Keratinocyte (primary cell): ENCODE results near the gene C1QL3. TPM values are rescaled to one million over a fixed set of nuclear protein-coding genes. Genes with fewer than 3 reads are reported as not detected.
A peak's percentile ranks its signal among the peaks of the same experiment; 100 is the strongest.

Experiments used
- DNase-seq: peaks from one replicate; pipeline ENCODE4 v3.0.0-alpha.2; 2011; ENCODE audit warnings: low read depth, missing footprints, low spot score
- FAIRE-seq: peaks from 2 replicates; lab custom pipeline; 2011; peaks lifted over from hg19 to GRCh38; lab: Jason Lieb, UNC
- H2AFZ ChIP-seq: 2 replicates; pipeline ENCODE4 v1.6.0; 2012; ENCODE audit warnings: low read length, control low read depth, inconsistent platforms; ENCODE audit not compliant: control insufficient read depth
- H3K27ac ChIP-seq: 2 replicates; pipeline ENCODE4 v1.5.1; 2011; ENCODE audit warnings: low read length; ENCODE audit not compliant: control insufficient read depth, insufficient read depth
- H3K27me3 ChIP-seq: 3 replicates; pipeline ENCODE4 v1.6.0; 2011; ENCODE audit warnings: low read length; ENCODE audit not compliant: control insufficient read depth, insufficient read depth; ENCODE audit errors: extremely low read depth
- H3K36me3 ChIP-seq, 2 experiments: 2 replicates in 1 of 2; 3 replicates in 1 of 2; pipeline ENCODE4 v1.5.1; 2011; ENCODE audit warnings: low read length in 2 of 2, mild to moderate bottlenecking in 1 of 2; ENCODE audit not compliant: control insufficient read depth in 2 of 2, insufficient read depth in 2 of 2; ENCODE audit errors: extremely low read depth in 1 of 2
- H3K4me1 ChIP-seq: 3 replicates; pipeline ENCODE4 v1.5.1; 2011; ENCODE audit warnings: low read length; ENCODE audit not compliant: control insufficient read depth, insufficient read depth; ENCODE audit errors: extremely low read depth
- H3K4me2 ChIP-seq: 3 replicates; pipeline ENCODE4 v1.6.0; 2011; ENCODE audit warnings: low read depth, low read length; ENCODE audit not compliant: control insufficient read depth, insufficient read depth; ENCODE audit errors: extremely low read depth
- H3K4me3 ChIP-seq, 3 experiments: fragments of 200-600 bp in 1 of 3; sonication (generic) in 1 of 3; 2 replicates in 2 of 3; 3 replicates in 1 of 3; pipeline ENCODE4 v1.5.1; 2011 to 2016; ENCODE audit warnings: low read length in 3 of 3, mild to moderate bottlenecking in 3 of 3, control low read depth in 2 of 3, inconsistent platforms in 1 of 3, low read depth in 1 of 3, mixed read lengths in 1 of 3, mixed run types in 1 of 3, moderate library complexity in 1 of 3; ENCODE audit not compliant: control insufficient read depth in 2 of 3, insufficient read depth in 2 of 3; ENCODE audit errors: extremely low read depth in 1 of 3
- H3K79me2 ChIP-seq: 2 replicates; pipeline ENCODE4 v1.6.0; 2012; ENCODE audit warnings: low read length; ENCODE audit not compliant: control insufficient read depth, insufficient read depth
- H3K9ac ChIP-seq: 3 replicates; pipeline ENCODE4 v1.6.0; 2011; ENCODE audit warnings: low read length; ENCODE audit not compliant: control insufficient read depth, insufficient read depth; ENCODE audit errors: extremely low read depth
- H3K9me1 ChIP-seq: 3 replicates; pipeline ENCODE4 v1.6.0; 2011; ENCODE audit warnings: low read length; ENCODE audit not compliant: control insufficient read depth, insufficient read depth; ENCODE audit errors: extremely low read depth
- H3K9me3 ChIP-seq: 2 replicates; pipeline ENCODE4 v1.5.1; 2012; ENCODE audit warnings: low read depth, low read length; ENCODE audit not compliant: control insufficient read depth
- H4K20me1 ChIP-seq: 3 replicates; pipeline ENCODE4 v1.6.0; 2011; ENCODE audit warnings: low read length; ENCODE audit not compliant: control insufficient read depth, insufficient read depth; ENCODE audit errors: extremely low read depth
- EZH2 ChIP-seq: IDR thresholded peaks from one replicate; pipeline ENCODE4 v1.6.1; 2012; ENCODE audit warnings: inconsistent platforms, mild to moderate bottlenecking, low read length, moderate library complexity
- dilution Hi-C: fragments of 300-500 bp; cut with MboI; formaldehyde crosslinking; loops from one replicate; pipeline ENCODE4 v1.7.0; 2020; ENCODE audit warnings: low sequenced_read_pairs; ENCODE audit not compliant: extremely low pct_ligation_motif_present
- polyA plus RNA-seq, 5 experiments: library from polyadenylated mRNA; depleted of rRNA in 3 of 5; stranded (reverse) in 3 of 5; stranded (forward) in 1 of 5; unstranded in 1 of 5; fragments of >200 nt; gene quantifications; 1 replicate in 1 of 5; 2 replicates in 3 of 5; 3 replicates in 1 of 5; pipeline versions ENCODE4 v1.2.1 to v1.2.3, GENCODE V29; 2011 to 2012; ENCODE audit warnings: missing spikeins in 2 of 5, low read depth in 1 of 5, low replicate concordance in 1 of 5
- TF ChIP-seq, protein P1 (sequence below), 3 experiments: IDR thresholded peaks in 1 of 3; conservative IDR thresholded peaks in 1 of 3; optimal IDR thresholded peaks in 1 of 3; 2 replicates in 2 of 3; 3 replicates in 1 of 3; pipeline versions ENCODE3 to v1.5.1; 2011; ENCODE audit warnings: low read length in 3 of 3, mild to moderate bottlenecking in 3 of 3, moderate library complexity in 2 of 3, control low read depth in 1 of 3, inconsistent platforms in 1 of 3; ENCODE audit not compliant: insufficient read depth in 2 of 3; ENCODE audit errors: extremely low read depth in 1 of 3

Gene C1QL3
- polyA plus RNA-seq, 1 donor (not counting 4 experiments of a cell fraction or from before 2014, with no cell fraction given), result not detected

- Histone ChIP-seq H2AFZ (no peak overlapping the region), H3K27ac (no peak overlapping the region), H3K27me3 (no peaks in the 10 kb centered on the region), H3K4me2 (peak overlapping the region; percentile 5), H3K9me3 (no peaks in the 10 kb centered on the region), H3K4me1 (no peaks in the 10 kb centered on the region), H4K20me1 (no peaks in the 10 kb centered on the region), H3K36me3 (no peaks in the 10 kb centered on the region), H3K9ac (no peak overlapping the region), H3K4me3 (no peak overlapping the region), H3K79me2 (no peaks in the 10 kb centered on the region), H3K9me1 (no peaks in the 10 kb centered on the region)
- FAIRE-seq, result no peak
- DNase-seq, result no peak
- dilution Hi-C loops, result no loop called here
- no peak for TF ChIP-seq EZH2
Observed at GRCh38 chr10:16566202-16566805, 44.6 kb upstream of the C1QL3 start.

DNA sequence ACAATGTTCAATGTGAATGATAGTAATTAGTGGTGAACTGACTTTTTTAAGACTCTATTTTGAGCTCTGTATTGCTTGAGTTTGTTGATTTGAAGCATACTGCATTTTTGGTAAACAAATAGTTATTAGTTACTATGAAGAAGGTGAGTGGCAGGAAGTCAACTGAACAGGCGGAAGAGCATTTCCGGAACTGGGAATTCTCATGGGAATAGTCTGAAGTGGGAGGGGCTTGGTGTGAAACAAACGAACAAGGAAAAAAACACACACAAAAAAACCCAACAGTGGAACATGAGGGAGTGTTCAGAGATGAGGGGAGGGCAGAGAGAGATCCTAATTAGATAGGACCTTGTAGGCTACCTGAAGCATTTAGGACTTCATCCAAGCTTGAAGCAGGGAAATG lies 43.9 kb upstream of the C1QL3 start:
- DNase-seq (no peak), FAIRE-seq (no peak)
- Histone ChIP-seq H3K27me3 (no peaks in the 10 kb centered on the region), H3K27ac (no peak overlapping the region), H3K9me1 (no peaks in the 10 kb centered on the region), H3K4me3 (no peak overlapping the region), H3K79me2 (no peaks in the 10 kb centered on the region), H3K9me3 (no peaks in the 10 kb centered on the region), H3K36me3 (no peaks in the 10 kb centered on the region), H2AFZ (no peak overlapping the region), H3K9ac (no peak overlapping the region), H4K20me1 (no peaks in the 10 kb centered on the region), H3K4me1 (no peaks in the 10 kb centered on the region), H3K4me2 (no peak overlapping the region)
- dilution Hi-C loops, result no loop called here
- no peak for TF ChIP-seq EZH2
- TF ChIP-seq, protein P1, sequence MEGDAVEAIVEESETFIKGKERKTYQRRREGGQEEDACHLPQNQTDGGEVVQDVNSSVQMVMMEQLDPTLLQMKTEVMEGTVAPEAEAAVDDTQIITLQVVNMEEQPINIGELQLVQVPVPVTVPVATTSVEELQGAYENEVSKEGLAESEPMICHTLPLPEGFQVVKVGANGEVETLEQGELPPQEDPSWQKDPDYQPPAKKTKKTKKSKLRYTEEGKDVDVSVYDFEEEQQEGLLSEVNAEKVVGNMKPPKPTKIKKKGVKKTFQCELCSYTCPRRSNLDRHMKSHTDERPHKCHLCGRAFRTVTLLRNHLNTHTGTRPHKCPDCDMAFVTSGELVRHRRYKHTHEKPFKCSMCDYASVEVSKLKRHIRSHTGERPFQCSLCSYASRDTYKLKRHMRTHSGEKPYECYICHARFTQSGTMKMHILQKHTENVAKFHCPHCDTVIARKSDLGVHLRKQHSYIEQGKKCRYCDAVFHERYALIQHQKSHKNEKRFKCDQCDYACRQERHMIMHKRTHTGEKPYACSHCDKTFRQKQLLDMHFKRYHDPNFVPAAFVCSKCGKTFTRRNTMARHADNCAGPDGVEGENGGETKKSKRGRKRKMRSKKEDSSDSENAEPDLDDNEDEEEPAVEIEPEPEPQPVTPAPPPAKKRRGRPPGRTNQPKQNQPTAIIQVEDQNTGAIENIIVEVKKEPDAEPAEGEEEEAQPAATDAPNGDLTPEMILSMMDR (optimal IDR thresholded peaks at IDR 0.05 in 1 of 3, IDR thresholded peaks at IDR 0.05 in 1 of 3, conservative IDR thresholded peaks at IDR 0.05 in 1 of 3; ENCODE audit: extremely low read depth in 1 of 3, insufficient read depth in 2 of 3, low read length in 3 of 3), result no peak

DNA sequence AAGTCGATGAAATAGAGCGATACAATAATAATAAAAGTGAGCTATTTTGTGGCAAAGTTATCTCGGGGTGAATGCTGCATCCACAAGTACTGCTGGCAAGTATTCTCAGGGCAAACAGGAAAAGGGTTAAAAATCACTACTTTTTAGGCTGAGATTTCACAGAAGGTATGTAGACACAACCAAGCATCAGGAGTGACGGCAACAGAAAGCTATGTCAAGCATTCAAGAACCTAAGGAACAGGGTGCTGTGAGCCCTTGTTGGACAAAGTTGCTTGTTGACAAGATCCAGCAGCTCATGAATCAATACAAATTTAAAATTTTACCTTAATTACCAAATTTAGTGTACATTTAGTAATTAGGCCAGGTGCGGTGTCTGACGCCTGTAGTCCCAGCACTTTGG lies 41.2 kb upstream of the C1QL3 start:
- TF ChIP-seq, protein P1 (optimal IDR thresholded peaks at IDR 0.05 in 1 of 3, IDR thresholded peaks at IDR 0.05 in 1 of 3, conservative IDR thresholded peaks at IDR 0.05 in 1 of 3; ENCODE audit: extremely low read depth in 1 of 3, insufficient read depth in 2 of 3, low read length in 3 of 3), result no peak
- TF ChIP-seq EZH2, result no peak
- Histone ChIP-seq H3K9me1 (no peaks in the 10 kb centered on the region), H3K27ac (no peak overlapping the region), H3K27me3 (no peaks in the 10 kb centered on the region), H3K9ac (no peak overlapping the region), H3K4me3 (no peak overlapping the region), H4K20me1 (no peaks in the 10 kb centered on the region), H2AFZ (no peak overlapping the region), H3K79me2 (no peaks in the 10 kb centered on the region), H3K4me2 (no peak overlapping the region), H3K36me3 (no peaks in the 10 kb centered on the region), H3K9me3 (no peaks in the 10 kb centered on the region), H3K4me1 (no peaks in the 10 kb centered on the region)
- no peak for FAIRE-seq
- no peak for DNase-seq
- dilution Hi-C loops, result no loop called here
